CD4-positive, alpha-beta T cell treated with Interleukin-12 subunit alpha and Interleukin-12 subunit beta, for 1 hour (primary cell): ENCODE results near the gene HLA-F.

Experiments
- DNase-seq: peaks from one replicate; pipeline ENCODE4 v3.0.0-alpha.2; 2020

Gene HLA-F

GRCh38 chr6:29724937-29725869 lies 2.0 kb downstream of the HLA-F start:
- no peak for DNase-seq

- DNase-seq, result peak; percentile 26
These were observed 2.8 kb downstream of the HLA-F start for GRCh38 chr6:29726001-29726400.

- peak; percentile 36 for DNase-seq
These were observed 3.4 kb downstream of the HLA-F start for GRCh38 chr6:29726571-29727194.

- DNase-seq, result no peak
These were observed 4.4 kb downstream of the HLA-F start for GRCh38 chr6:29727637-29728036.

- peak; percentile 31 for DNase-seq
These were observed 5.1 kb downstream of the HLA-F start for GRCh38 chr6:29728173-29728874.

- DNase-seq, result peak; percentile 41
These were observed 5.6 kb downstream of the HLA-F start for GRCh38 chr6:29728875-29729270.

- DNase-seq, result no peak
These were observed 6.6 kb downstream of the HLA-F start for GRCh38 chr6:29729774-29730328.

- DNase-seq, result peak; percentile 34
These were observed 7.4 kb downstream of the HLA-F start for GRCh38 chr6:29730575-29731126.

GRCh38 chr6:29731281-29731680 lies 8.0 kb downstream of the HLA-F start:
- DNase-seq, result no peak

GRCh38 chr6:29733057-29733456 lies 9.8 kb downstream of the HLA-F start:
- DNase-seq, result no peak

GRCh38 chr6:29734046-29735018 lies 11.1 kb downstream of the HLA-F start:
- no peak for DNase-seq

- DNase-seq, result no peak
These were observed 13.3 kb downstream of the HLA-F start for GRCh38 chr6:29736563-29736962.

- peak; percentile 80 for DNase-seq
These were observed 14.7 kb downstream of the HLA-F start for GRCh38 chr6:29737707-29738630.

GRCh38 chr6:29739136-29739881 lies 16.1 kb downstream of the HLA-F start:
- DNase-seq, result no peak

GRCh38 chr6:29739882-29740261 lies 16.6 kb downstream of the HLA-F start:
- no peak for DNase-seq

GRCh38 chr6:29741592-29741991 lies 18.4 kb downstream of the HLA-F start:
- DNase-seq, result no peak

GRCh38 chr6:29742127-29742526 lies 18.9 kb downstream of the HLA-F start:
- DNase-seq, result no peak

- DNase-seq, result no peak
These were observed 19.8 kb downstream of the HLA-F start for GRCh38 chr6:29743025-29743424.

GRCh38 chr6:29743568-29743967 lies 20.3 kb downstream of the HLA-F start:
- no peak for DNase-seq

- DNase-seq, result no peak
These were observed 20.9 kb downstream of the HLA-F start for GRCh38 chr6:29744131-29744530.
